DND-41 (cell line): ENCODE measurements around the gene ZDHHC22.

Experiments used
- CTCF ChIP-seq: IDR thresholded peaks from 2 replicates; pipeline ENCODE4 v1.5.1; 2012; ENCODE audit warnings: borderline replicate concordance, low read length, moderate library complexity, mild to moderate bottlenecking; ENCODE audit not compliant: poor library complexity, severe bottlenecking; ENCODE audit errors: extremely low read depth
- EZH2 ChIP-seq: IDR thresholded peaks from 3 replicates; pipeline ENCODE4 v1.6.1; 2012; ENCODE audit warnings: borderline replicate concordance, low read depth, mild to moderate bottlenecking, moderate library complexity, low read length, inconsistent platforms; ENCODE audit not compliant: severe bottlenecking

- TF ChIP-seq CTCF (no peak), EZH2 (no peak)
Observed at GRCh38 chr14:77178656-77179055, 37.1 kb upstream of the ZDHHC22 start.
